Left kidney (tissue), 2 donors: ENCODE results near the gene PLEKHG1. TPM values are rescaled to one million over a fixed set of nuclear protein-coding genes. Genes with fewer than 3 reads are reported as not detected.

Source experiments
- DNase-seq: peaks from one replicate; pipeline ENCODE4 v3.0.0-alpha.2; 2013
- polyA plus RNA-seq: library from polyadenylated mRNA; unstranded; fragments of 120-200 nt; gene quantifications from one replicate; pipeline ENCODE4 v1.2.1, GENCODE V29; 2013; ENCODE audit not compliant: insufficient read length

The PLEKHG1 gene
- polyA plus RNA-seq, 1 donor = 40.4 TPM

DNA sequence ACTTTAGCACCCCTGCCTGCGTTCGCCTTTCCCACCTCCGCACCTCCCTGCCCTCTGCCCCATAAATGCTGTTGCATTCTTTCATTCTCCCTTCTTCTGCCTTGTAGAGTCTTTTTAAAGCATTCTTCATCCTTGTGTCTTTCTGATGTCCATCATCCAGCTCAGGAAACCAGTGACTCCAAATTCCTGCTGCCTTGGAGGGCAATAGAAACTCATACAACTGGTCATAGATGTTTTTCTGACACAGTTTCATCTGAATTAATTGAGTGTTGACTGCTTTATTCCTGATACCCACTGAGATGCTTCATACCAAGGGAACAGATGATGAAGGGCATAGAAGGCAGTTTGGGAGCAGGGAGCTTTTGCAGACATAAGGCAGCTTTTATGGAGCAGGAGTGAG lies 19.6 kb downstream of the PLEKHG1 start:
- no peak for DNase-seq

DNA sequence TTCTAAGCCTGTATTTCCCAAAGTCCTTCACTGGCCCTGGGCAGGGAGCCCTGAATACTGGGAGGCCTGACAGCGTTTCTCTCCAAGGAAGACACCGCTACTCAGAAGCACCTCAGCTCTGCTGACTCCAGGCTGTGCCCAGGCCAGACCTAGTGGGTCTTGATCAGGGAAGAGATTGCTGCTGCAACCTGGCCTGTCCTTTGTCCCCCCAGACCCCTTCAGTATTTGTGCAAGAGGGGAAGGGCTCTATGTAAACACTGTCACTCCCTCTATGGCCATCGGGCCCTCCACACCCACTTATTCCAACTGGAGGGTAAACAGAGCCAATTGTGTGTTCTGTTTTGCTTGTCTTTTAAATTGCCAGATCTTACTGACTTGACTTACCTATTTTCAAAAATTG lies 20.6 kb downstream of the PLEKHG1 start:
- no peak for DNase-seq

DNA sequence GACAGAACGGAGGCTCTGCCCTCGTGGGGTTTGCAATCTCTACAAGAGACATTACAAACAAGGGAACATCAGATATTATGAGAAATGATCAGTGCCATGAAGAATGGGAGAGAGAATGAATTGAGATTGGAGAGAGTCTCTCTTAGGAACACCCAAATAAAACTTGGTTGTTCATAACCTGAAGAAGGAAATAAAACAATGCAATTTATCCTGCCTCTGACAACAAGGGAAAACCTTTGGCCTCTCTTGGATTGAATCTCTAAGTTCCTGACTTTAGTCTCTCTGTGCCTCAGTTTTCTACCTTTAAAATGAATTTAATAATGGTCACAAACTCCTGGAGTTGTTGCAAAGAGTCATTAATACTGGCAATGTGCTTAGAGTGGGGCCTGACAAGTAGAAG lies 21.1 kb downstream of the PLEKHG1 start:
- no peak for DNase-seq

DNA sequence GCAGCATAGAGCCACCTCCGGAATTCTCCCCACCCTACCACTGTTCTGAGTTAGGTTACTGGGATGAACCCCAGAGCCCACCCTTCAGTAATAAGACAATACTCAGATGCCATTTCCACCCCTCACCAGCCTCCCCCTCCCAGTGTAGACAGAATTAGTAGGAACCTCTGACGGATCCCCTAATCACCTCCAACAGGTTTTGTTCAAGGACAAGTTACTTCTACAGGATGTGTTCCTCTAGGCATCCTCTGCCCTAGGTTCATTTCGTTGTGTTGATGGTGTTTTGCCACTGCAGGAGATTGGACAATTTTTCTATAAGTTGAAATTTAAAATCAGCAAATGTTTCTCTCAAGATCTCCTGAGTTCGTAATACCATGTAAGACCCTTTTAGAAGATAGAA lies 22.8 kb downstream of the PLEKHG1 start:
- DNase-seq = no peak

DNA sequence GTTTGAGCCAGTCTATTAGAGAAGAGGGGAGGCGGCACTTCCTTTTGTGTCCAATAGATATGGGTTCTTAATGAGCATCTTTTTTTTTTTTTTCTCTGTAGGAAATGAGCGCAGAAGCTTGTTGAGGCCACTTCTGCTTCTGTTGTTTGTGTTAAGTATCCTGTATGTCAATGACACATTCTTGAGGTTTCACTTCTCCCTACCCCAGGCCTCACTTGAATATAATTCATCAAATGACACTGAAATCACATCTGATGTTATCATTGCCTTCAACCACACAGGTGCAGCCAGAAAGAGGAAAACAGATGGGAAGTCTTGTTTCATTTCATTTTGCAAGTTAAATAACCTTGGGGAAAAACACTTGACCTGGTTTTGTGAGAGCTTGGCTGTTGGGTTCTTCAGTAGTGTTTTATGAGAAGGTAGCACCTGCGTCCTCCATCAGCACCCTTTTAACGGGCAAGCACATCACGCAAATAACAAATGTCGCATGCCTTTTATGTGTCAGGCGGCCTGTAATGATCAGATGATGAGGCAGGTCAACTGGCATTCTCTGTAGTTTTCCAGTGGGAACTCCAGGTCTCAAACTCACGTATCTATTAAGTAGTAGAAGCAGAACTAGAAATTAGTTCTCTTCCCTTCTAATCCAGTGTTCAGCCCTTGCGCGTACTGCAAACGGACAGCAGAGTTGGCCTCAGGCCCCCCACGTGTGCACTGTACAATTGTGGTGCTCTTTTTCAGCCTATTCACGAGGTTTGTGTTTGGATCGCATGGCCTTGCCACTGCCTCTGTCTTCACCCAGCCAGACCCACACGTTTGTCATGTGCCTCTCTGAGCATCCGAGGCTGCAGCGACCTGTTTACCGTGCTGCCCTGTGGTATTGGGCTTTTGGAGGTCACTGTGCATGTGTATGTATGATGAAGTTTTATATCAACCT lies 23.5 kb downstream of the PLEKHG1 start:
- no peak for DNase-seq

DNA sequence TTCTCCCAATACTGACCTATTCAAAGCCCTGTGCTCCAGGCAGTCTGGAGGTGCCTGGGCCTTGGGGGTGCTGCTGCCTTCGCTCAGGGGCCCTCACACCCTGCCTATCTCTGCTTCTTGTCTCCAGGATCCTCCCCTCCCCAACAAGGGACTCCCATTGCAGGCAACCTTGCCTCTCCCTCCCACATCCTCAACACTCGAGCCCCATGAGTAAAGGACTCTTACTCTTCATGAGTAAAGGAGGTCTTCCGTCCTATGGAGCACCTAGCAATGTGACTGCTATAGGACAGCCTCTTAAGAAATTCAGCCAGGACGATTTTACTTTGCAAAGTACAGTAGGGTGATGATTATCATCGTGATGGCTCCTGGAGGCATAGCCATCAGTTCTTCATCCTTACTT lies 24.5 kb downstream of the PLEKHG1 start:
- DNase-seq = no peak

DNA sequence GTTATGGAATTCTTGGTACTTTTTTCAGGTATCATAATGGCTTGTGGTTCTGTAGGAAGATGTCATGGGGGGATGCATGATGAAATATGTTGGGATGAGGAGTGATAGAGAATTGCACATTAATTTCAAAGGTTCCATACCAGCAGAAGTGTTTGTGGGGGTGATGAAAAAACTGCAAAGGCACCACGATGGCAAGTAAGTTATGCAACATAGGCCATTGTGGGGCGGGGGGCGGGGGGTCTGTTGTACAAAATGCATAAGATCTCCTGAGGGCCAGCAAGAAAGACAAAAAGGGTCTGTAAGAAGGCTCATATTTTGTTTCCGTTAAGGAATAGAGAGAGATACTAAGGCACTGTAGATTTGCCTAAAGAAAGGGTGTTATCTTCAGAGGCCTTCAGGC lies 26.2 kb downstream of the PLEKHG1 start:
- DNase-seq = no peak

DNA sequence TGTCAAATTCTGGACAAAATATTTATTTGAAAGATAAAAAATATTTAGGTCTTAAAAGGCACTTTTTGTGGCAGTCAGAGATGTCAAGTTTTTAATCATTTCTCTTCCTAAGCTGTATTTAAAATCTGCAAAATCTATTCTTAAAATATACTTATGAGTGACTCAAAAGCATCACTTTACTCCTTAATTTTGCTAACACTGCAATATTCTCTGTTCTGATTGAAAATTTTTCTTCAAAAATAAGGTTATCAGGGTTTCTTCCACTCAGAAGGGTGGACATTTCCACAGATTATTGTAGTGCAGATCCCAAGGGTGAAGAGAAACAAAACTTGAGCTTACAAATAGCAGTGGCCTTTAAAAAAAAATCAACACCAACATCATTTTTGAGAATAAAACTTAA lies 27.5 kb downstream of the PLEKHG1 start:
- no peak for DNase-seq

DNA sequence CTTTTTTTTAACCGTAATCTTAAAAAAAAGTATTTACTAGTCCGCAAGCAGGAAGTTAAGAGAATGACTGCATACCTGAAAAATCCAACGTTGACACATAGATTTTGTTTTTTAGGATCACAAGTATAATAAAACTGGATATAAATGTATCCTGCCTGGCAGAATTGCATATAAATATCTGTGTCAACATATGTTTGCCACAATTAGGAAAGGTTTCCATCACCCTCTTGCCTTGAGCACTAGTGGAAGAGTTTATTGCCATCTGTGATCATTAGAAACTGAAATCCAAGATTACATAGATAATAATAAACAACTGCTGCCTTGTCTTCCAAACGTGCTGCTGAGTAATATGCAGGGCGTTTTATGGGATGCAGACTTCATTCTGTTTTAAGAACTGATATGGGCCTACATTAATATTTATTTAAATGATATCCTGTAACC lies 27.9 kb downstream of the PLEKHG1 start:
- DNase-seq = no peak

DNA sequence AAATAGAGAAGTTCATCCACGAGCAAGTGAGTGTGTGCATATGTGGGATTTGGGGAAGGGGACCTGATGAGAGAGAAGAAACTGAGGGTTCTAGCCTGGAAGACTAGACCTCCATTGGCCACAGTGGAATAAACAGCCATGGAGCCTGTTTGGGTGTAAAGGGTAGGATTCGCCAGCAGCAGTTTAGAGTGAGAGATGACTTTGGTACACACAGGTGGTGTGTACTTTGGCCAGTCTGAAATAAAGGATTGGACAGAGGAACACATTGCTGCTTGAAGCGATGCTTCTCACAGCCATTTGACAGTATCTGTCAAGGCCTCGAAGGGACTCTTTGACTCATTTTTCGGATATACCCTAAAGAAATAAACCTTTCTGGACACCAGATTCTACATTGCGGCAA lies 29.2 kb downstream of the PLEKHG1 start:
- no peak for DNase-seq

DNA sequence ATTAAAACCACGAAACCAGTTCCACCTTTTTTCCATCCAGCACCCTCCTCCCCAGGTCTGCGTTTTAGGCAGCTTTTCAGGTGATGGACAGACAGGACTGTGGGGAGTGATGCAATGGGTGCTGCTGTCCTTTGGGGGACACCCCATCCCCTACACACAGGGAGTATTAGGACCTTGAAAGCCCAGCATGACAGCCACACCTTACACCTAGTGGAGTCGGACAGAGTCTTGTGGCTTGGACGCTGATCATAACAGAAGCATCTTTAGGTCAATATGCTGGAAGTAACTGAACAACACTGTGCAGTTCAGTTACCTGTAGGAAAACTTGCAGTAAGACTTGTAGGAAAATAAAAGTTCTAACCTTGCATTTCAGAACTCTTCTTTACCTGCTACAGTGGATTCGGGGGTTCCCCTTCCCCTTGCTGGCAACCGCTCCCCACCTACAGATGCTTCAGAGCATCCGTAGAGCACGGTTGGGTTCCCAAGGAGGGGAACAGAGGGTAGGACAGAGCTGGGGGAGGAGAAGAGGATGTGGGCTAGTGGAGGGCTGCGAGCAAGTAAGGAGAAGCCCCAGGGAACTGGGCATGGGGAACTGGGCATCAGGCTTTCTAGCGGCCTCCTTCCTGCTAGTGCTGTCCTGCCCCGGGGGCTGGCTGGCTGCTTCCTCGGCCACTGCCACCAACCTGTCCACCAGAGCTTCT lies 31.7 kb downstream of the PLEKHG1 start:
- DNase-seq = no peak

DNA sequence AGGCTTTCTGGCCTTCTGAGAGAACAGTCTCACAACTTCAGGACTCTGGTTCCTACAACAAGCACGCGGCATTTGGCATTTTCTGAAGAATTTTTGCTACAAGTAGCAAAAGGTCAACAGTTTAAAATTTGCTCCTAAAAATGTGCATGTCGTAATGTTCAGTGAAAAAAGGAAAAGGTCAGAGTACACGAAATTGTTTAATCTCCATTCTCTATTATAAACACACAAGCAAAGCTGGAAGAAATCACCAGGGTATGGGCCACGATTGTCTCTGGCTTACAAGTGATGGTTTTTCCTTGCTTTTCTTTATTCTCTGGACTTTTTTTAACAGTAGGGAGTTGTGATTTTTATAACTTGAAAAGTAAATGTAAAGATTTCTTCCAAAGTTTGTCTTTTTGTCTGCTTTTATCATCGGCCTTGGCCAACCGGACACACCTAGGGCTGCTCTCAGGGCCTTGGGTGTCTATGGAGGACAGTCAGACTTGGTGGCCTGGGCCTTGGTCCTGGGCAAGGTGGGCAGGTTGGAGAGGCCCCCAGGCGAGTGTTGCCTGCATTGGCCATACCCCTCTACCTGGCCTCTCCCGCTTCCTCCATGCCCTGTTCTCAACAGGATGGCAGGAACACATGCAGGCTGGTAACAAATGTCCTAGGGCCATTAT lies 32.4 kb downstream of the PLEKHG1 start:
- DNase-seq = no peak

DNA sequence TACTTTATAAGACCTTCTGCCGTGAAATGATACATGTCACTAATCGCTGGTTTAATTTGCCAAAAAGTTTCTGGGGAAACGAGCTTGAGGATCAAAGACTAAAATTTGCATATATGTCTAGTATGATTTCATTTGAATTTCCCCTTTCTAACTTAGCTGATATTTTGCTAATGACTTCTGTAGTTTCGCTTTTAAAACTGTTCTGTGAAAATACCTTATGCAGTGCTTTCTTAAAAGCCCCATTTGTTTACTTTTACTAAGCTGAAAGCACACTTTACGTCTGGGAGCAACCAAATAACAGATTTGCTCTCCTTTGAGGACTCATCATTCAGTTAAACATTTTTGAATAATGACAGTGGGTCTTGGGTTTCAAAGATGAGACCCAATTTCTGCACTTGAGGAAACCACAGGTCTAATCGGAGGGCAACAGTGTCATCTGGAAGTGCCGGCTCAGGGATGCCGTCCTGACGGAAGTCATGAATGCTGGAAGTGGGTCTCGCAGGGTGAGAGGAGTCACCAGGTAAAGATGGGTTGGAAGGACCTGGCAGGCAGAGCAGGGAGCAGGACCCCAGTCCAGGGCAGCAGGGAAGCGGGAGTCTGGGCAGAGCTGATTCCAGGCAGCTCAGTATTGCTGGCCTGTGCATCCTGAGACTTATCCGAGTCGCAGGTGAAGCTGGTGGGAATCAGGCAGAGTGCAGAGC lies 33.2 kb downstream of the PLEKHG1 start:
- no peak for DNase-seq

DNA sequence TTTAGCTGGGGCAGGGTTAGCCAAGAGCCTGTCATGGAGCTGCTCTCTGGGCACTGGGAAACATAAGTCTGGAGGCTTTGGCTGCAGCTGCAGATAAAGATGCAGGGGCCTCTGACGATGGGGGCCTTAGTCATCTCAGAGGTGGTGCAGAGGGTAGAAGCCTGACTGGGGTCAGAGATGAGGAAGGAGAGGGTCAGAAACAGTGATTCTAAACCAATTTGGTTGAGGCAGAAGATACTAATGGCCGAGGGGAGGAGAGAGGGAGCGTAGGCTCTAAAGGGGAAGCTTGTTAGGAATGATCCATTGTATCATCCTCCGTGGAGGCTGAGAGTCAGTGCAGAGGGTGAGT lies 33.8 kb downstream of the PLEKHG1 start:
- no peak for DNase-seq

DNA sequence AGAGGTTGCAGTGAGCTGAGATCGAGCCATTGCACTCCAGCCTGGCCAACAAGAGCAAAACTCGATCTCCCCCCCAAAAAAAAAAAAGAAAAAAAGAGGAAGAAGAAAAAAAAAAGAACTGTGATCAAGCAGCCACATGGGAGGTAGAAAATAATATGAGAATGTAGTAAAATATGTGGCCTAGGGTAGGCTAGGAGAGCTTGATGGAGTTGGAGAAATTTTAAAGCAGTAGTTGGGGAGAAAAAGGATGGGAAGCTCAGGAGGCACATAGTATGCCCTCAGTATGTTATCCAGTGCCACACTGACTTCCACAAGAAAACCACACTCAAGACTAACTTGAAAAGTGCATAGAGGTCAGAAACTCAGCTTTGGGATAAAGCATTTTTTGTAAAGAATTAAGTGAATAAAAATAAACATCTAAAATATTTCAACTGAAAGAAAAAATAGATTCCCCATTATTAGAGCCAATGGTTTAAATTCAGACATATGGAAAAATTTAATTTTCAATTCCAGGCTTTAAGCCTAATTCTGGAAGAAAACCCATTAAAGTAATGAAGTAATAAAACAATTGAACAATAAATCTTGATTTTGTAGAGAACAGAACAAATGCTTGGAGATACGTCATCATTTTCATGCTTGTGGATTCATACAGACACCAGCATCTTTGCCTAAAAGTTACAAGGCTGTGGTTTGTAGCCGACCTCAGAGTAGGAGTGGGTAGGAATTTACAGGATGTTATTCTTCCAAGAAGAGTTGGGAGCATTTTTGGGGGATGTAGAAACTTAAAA lies 34.7 kb downstream of the PLEKHG1 start:
- no peak for DNase-seq

DNA sequence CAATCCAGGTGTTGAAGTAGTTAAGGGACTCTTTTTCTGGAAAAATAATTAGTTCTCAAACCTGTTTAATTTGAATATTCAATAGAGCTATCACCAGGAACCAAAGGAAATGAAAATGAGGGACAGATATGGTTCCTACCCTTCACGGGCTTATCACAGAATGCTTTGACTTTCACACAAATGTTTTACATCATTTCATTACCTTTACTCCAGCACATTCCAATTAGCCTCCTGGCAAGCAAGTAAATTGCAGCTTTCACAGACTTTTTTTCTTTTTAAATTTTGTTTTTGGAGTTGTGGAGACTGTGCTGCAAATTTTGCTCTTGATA lies 35.2 kb downstream of the PLEKHG1 start:
- DNase-seq = no peak

DNA sequence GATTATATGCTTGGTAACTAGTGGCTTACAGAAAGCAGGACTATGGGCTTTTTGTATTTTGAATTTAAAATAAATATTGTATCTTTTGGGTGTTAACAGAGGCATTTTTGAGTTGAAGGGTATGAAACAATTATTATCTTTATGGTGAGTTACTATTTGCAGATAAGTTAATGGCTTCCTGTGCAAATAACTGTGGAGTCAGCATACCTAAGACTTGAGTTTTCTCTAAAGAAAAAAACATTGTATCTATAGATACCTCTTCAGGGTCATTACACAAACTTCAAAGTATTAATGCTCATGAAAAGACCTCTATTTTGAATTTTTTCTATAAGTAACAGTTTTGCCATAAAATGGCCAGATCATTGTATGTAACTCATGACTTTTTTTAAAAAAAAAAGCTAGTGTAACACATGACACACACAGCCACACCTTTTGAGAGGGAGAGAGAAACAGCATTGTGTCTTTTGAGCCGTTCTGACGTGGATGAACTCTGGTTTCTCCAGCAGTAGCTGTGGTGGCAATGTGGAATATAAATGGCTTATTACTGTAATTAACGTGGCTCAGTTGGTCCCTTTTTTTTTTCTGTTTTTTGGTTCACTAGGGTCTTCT lies 36.3 kb downstream of the PLEKHG1 start:
- no peak for DNase-seq

DNA sequence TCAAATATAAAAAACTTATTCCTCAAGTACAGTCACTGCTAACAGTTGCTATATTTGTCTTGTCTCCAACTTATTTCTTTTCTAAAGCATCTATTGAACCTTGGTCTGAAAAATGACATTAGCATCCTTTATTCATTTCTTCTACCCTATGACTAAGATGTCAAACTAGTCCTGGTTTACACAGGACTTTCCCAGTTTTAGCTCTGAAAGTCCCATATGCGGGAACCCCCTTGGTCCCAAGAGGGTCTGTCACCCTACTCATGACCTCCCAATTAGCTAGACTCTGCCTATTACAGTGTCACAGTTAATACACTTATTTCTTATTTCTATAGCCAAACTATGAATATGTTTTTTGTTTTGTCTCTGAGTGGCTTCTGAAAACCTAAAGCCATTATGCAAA lies 37.1 kb downstream of the PLEKHG1 start:
- DNase-seq = no peak

DNA sequence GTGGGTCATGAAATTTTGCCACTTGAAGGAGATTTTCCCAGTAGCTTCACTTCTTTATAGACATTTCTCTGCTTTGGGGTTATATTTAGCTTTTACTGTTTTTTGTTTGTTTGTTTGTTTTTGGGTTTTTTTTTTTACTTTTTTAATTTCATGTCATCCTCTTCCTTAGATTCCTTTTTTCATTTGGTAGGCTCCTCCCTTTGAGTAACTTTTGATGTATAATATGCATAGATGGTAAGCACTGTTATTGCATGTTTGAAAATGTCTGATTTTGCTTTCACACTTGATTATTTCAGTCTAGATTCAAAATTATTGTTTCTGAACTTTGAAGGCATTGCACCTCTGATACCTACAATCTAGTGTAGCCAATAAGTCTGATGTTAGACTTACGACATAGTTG lies 37.6 kb downstream of the PLEKHG1 start:
- no peak for DNase-seq

DNA sequence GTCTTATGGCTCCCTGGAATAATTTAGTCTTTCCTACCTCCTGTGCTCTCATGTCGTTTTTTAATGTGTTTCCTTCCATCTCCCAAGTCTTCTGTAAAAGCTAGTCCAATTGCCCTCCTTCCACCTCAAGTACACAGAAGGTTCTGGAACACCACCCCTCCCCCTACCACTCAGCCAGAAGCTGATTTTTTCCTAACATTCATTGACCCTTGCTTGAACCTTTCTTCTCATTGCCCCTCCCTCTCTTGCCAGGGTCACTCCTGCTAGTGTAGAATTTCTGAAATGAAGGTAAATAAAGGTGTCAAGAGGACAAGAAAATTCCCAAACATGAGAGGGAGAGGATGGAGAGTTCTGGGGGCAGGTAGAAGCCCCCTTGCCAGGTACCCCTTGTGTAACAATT lies 38.6 kb downstream of the PLEKHG1 start:
- no peak for DNase-seq

DNA sequence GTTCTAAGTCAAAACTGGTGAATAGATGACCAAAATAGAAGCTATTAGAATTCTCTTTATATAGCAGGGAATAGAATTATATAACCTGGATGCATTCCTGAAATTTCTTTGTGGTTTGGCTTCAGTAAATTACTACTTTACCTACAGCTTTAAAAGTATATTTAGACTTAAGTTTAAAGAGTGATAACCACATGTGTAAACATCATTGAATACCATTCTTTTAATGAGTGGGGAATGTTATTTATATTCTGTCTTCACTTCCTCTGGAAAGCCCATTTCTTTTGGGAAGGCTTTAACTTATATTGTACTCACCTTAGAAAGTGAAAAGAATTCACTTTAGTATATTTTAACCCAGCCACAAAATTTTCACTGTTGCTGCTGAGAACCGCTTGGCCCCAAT lies 39.1 kb downstream of the PLEKHG1 start:
- DNase-seq = no peak
